ENCODE data around the gene CYB561.

CYB561 gene

GRCh38 chr17:63406689-63407330, 39.3 kb downstream of the CYB561 start:
- DNase-seq (ENCODE audit: low read depth) = no peak

DNA sequence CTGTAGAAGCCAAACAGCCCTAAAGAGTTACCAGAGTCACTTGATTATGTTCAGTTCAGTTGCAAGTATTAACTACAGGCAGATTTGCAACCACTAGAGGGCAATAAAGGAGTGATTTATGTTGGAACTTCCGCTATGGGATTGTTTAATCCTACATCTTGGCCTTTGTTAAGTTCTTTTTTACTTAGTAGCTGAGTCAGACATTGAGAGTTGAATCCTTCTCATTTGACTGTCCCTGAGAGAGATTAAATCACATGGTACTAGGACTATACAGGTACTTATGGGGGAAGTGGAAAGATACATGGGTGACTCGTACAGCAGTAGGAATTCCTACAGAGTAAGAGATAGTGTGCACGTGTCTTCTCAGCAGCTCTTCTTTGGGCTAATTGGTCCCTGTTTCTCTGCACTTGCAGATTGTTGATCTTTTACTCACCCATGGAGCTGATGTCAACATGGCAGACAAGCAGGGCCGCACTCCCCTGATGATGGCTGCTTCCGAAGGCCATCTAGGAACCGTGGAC, 40.3 kb downstream of the CYB561 start:
- DNase-seq (ENCODE audit: low read depth) = no peak

GRCh38 chr17:63405020-63405419, 41.1 kb downstream of the CYB561 start:
- no peak for DNase-seq (ENCODE audit: low read depth)

- no peak for DNase-seq (ENCODE audit: low read depth)
These were observed 43.5 kb downstream of the CYB561 start for GRCh38 chr17:63402431-63403212.

DNA sequence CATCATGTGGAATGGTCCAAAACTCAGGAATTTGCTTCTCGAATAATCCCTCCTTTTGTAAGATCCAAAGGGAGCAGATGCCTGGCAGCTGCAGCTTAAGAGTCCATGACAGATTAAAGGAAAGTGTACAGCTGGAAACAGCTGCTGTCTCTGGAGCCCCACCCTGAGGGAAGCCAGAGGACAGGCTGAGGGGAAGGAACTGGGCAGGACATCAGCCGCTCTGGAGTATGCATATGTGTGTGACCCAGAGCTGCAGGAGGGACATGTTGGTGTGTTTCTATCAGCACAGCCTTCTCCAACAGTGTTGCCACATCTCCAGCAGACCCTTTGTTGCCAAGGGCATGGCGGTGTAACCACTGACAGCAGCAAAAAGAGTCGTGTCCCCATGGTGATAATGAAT, 46.2 kb downstream of the CYB561 start:
- no peak for DNase-seq (ENCODE audit: low read depth)

DNA sequence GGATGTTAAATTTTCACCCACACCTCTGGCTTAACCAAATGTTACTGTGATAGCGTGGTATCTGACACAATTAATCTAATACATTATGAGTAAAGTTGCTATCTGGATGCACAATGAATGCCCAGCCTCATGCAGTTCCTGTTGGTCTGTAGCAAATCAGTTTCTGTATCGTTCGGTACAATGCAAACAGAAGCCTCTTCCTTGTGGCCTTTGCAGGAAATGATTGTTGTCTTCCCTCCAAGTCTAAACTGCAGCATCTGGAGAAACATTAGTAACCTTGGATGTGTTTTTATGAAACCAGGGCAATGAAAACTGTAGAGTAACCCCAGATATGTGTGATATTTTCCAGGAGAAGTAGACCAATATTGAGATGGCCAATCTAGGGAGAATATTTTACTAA, 46.8 kb downstream of the CYB561 start:
- DNase-seq (ENCODE audit: low read depth) = no peak

- no peak for DNase-seq (ENCODE audit: low read depth)
These were observed 47.4 kb downstream of the CYB561 start for GRCh38 chr17:63398680-63399079.

DNA sequence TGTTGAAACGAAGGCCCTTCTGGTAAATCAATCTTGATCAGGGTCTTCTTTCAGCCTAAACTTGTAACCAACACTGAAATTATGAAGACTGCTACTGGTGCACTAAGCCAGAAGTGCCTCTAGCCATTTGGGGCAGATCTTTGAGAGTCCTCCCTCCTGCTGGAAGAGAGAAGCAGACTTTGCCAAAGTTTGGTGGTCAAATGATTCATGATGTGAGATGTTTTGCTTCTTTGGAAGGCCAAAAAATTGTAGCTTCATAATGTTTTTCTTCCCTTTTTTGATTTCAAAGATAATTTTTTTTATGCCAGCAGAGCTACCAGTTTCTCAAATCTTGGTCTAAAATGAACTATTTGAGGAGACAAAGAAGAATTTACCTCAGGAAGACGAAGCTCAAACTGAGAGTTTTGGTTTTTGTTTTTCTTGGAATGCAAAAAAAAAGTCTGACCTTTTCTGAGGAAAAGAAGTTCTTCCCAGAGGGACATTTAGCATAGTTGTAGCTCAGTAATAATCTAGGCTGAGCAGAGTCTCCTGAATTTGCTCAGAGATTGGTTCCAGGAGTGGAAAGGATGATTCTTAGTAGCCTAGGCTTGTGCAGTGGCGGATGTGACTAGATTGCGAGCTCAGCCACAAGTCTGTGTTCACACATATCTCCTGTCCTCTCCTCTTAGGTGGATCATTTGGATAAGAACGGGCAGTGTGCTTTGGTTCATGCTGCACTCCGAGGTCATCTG, 50.9 kb downstream of the CYB561 start:
- DNase-seq (ENCODE audit: low read depth) = no peak

GRCh38 chr17:63390090-63390489, 56.0 kb downstream of the CYB561 start:
- no peak for DNase-seq (ENCODE audit: low read depth)

GRCh38 chr17:63387656-63388340, 58.3 kb downstream of the CYB561 start:
- DNase-seq (ENCODE audit: low read depth) = no peak

GRCh38 chr17:63382826-63383225, 63.3 kb downstream of the CYB561 start:
- DNase-seq (ENCODE audit: low read depth) = no peak
